Neural progenitor cell (in vitro differentiated cells): ENCODE measurements around the gene RIPK4. TPM values are rescaled to one million over a fixed set of nuclear protein-coding genes. Genes with fewer than 3 reads are reported as not detected.

Experiments
- DNase-seq: peaks from one replicate; pipeline ENCODE4 v3.0.0-alpha.2; 2016; ENCODE audit warnings: low spot score
- H2AFZ ChIP-seq: fragments of 200-600 bp; sonication (generic); replicated peaks from 2 replicates; pipeline ENCODE4 v1.6.1; 2016; ENCODE audit warnings: antibody characterized with exemption
- H3F3A ChIP-seq: fragments of 200-600 bp; sonication (generic); 2 replicates; pipeline ENCODE4 v1.6.1; 2016; ENCODE audit warnings: antibody characterized with exemption, low read depth
- H3K27ac ChIP-seq: fragments of 200-600 bp; sonication (generic); 2 replicates; pipeline ENCODE4 v1.5.1; 2016; ENCODE audit warnings: mild to moderate bottlenecking
- H3K27me3 ChIP-seq: fragments of 200-600 bp; sonication (generic); 2 replicates; pipeline ENCODE4 v1.6.1; 2016; ENCODE audit warnings: mild to moderate bottlenecking, moderate library complexity
- H3K36me3 ChIP-seq: fragments of 200-600 bp; sonication (generic); 2 replicates; pipeline ENCODE4 v1.5.1; 2016
- H3K4me1 ChIP-seq: fragments of 200-600 bp; sonication (generic); 2 replicates; pipeline ENCODE4 v1.6.1; 2016; ENCODE audit warnings: mixed run types
- H3K4me2 ChIP-seq: fragments of 200-600 bp; sonication (generic); 2 replicates; pipeline ENCODE4 v1.6.1; 2016
- H3K4me3 ChIP-seq: fragments of 200-600 bp; sonication (generic); 2 replicates; pipeline ENCODE4 v1.5.1; 2016
- H3K79me2 ChIP-seq: fragments of 200-600 bp; sonication (generic); 2 replicates; pipeline ENCODE4 v1.6.1; 2016; ENCODE audit warnings: low read depth
- H3K9ac ChIP-seq: fragments of 200-600 bp; sonication (generic); 2 replicates; pipeline ENCODE4 v1.6.1; 2016
- H3K9me3 ChIP-seq: fragments of 200-600 bp; sonication (generic); 2 replicates; pipeline ENCODE4 v1.5.1; 2016; ENCODE audit warnings: low read depth
- H4K20me1 ChIP-seq: fragments of 200-600 bp; sonication (generic); 2 replicates; pipeline ENCODE4 v1.6.1; 2016; ENCODE audit warnings: low read depth
- H3K27ac Mint-ChIP-seq: 3 replicates; pipeline ENCODE4 v1.8.0; 2021; ENCODE audit warnings: mixed read lengths
- H3K27me3 Mint-ChIP-seq: 2 replicates; pipeline ENCODE4 v1.8.0; 2022; ENCODE audit warnings: low read depth, mild to moderate bottlenecking, inconsistent platforms, moderate library complexity, mixed read lengths; ENCODE audit not compliant: insufficient read depth
- H3K36me3 Mint-ChIP-seq: 3 replicates; pipeline ENCODE4 v1.8.0; 2021; ENCODE audit warnings: mixed read lengths
- H3K4me1 Mint-ChIP-seq: 3 replicates; pipeline ENCODE4 v1.8.0; 2021; ENCODE audit warnings: mixed read lengths
- H3K4me3 Mint-ChIP-seq: 3 replicates; pipeline ENCODE4 v1.8.0; 2021; ENCODE audit warnings: mild to moderate bottlenecking, moderate library complexity, mixed read lengths
- H3K9me3 Mint-ChIP-seq: 3 replicates; pipeline ENCODE4 v1.8.0; 2020; ENCODE audit warnings: mixed read lengths
- CTCF ChIP-seq: fragments of 200-600 bp; sonication (generic); IDR thresholded peaks from 2 replicates; pipeline ENCODE4 v1.5.1; 2017; ENCODE audit warnings: antibody characterized with exemption, mild to moderate bottlenecking
- EZH2 ChIP-seq: fragments of 200-600 bp; sonication (generic); IDR thresholded peaks from 2 replicates; pipeline ENCODE4 v1.6.1; 2017; ENCODE audit warnings: antibody characterized with exemption, mild to moderate bottlenecking, moderate library complexity
- EZH2phosphoT487 ChIP-seq: fragments of 200-600 bp; sonication (generic); IDR thresholded peaks from 2 replicates; pipeline ENCODE4 v1.6.1; 2017; ENCODE audit warnings: antibody characterized with exemption
- total RNA-seq: library from RNA; depleted of rRNA; stranded (reverse); fragments of >200 nt; gene quantifications from 2 replicates; pipeline ENCODE4 v1.2.3, GENCODE V29; 2015; ENCODE audit warnings: low replicate concordance

Gene RIPK4
- total RNA-seq, 1 donor from 2014 or later = 1.3 TPM

DNA sequence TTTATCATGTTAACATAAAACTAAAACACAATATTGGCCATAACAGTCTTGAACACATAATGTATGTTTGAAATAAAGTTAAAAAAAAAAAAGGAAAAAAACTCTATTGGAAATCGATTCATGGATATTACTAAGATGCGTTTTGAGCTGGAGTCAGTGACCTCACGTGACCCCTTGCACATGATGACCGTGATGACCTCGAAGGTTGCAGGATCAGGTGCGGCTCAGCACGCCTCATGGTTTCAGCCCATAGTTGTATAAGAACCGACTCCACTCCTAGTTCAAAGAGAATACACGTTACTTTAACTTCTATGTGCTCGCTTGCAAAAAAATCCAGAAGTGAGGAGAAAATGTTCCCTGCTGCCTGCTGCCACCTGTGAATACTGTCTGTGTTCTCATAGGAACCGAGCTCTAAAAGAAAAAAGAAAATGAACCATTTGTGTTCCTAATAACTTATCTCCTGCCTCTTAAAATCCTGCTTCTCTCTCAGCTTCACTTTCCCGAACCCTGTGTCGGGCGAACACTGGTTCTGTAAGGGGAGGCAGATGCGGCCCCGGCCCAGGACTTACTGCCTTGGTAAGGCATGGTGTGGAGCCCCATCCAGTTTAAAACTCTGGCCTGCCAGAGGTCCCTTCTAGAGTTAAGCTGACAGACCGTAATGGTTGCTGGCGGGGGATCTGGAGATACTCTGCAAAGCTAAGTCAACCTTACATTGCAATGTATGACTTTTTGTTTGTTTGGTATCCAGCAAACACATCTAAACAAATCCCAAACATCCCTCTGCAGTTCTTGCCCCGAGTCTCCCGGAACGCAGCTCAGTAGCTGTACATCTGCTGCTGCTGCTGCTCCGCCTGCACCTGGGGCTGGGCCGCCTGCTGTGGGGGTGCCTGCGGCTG lies 33.8 kb upstream of the RIPK4 start:
- Histone ChIP-seq H3K79me2 (no peaks in the 10 kb centered on the region), H3K9ac (no peak overlapping the region), H3K4me2 (no peak overlapping the region), H2AFZ (no peak overlapping the region), H4K20me1 (no peaks in the 10 kb centered on the region), H3K27me3 (no peaks in the 10 kb centered on the region), H3F3A (no peaks in the 10 kb centered on the region), H3K4me1 (no peaks in the 10 kb centered on the region), H3K9me3 (no peaks in the 10 kb centered on the region), H3K36me3 (no peaks in the 10 kb centered on the region), H3K4me3 (no peak overlapping the region), H3K27ac (no peak overlapping the region)
- Mint-ChIP-seq H3K4me1 (peaks cover under 1% of the 10 kb centered on the region), H3K4me3 (no peak overlapping the region), H3K36me3 (peaks cover 21% of the 10 kb centered on the region), H3K27me3 (peaks cover 4% of the 10 kb centered on the region), H3K27ac (no peak overlapping the region), H3K9me3 (no peaks in the 10 kb centered on the region)
- TF ChIP-seq EZH2 (no peak), CTCF (no peak), EZH2phosphoT487 (no peak)
- no peak for DNase-seq

- Histone ChIP-seq H3K9me3 (no peaks in the 10 kb centered on the region), H3K79me2 (no peaks in the 10 kb centered on the region), H3K4me3 (no peak overlapping the region), H3K9ac (no peak overlapping the region), H3K27me3 (no peaks in the 10 kb centered on the region), H4K20me1 (no peaks in the 10 kb centered on the region), H3K27ac (no peak overlapping the region), H2AFZ (no peak overlapping the region), H3K4me1 (no peaks in the 10 kb centered on the region), H3F3A (no peaks in the 10 kb centered on the region), H3K4me2 (no peak overlapping the region), H3K36me3 (no peaks in the 10 kb centered on the region)
- Mint-ChIP-seq H3K36me3 (peaks cover 19% of the 10 kb centered on the region), H3K4me3 (no peak overlapping the region), H3K4me1 (peaks cover 5% of the 10 kb centered on the region), H3K9me3 (no peaks in the 10 kb centered on the region), H3K27ac (no peak overlapping the region), H3K27me3 (peaks cover 5% of the 10 kb centered on the region)
- TF ChIP-seq EZH2phosphoT487 (no peak), CTCF (no peak), EZH2 (no peak)
- no peak for DNase-seq
Observed at GRCh38 chr21:41799763-41800162, 32.9 kb upstream of the RIPK4 start.

DNA sequence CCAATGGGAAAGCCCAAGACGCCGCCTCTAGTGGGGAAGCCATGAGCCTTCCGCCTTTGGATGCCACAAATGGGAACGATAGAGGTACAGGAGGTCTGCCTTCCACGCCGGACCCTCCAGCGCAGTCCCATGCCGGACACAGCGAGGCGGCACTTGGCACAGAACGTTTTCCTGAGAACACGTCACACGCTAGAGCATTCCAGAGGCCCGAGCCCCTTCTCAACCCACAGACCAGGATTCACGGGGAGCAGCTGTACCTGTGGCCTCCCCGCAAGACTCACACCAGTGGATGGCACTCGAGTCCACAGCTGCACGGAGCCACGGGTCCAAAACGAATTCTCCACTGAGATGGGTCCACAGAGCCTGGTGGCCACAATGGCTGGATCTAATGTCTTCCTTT lies 31.5 kb upstream of the RIPK4 start:
- H3K9me3 Mint-ChIP-seq = peaks cover 6% of the 10 kb centered on the region
- Histone ChIP-seq H3K9me3 (no peaks in the 10 kb centered on the region), H3K9ac (no peak overlapping the region), H4K20me1 (no peaks in the 10 kb centered on the region), H3K27ac (no peak overlapping the region), H3F3A (no peaks in the 10 kb centered on the region), H3K79me2 (no peaks in the 10 kb centered on the region), H2AFZ (no peak overlapping the region), H3K27me3 (no peaks in the 10 kb centered on the region), H3K4me3 (no peak overlapping the region), H3K36me3 (no peaks in the 10 kb centered on the region), H3K4me1 (no peaks in the 10 kb centered on the region), H3K4me2 (no peak overlapping the region)
- no peak for DNase-seq
- no peak overlapping the region for H3K27ac Mint-ChIP-seq
- peaks cover 5% of the 10 kb centered on the region for H3K27me3 Mint-ChIP-seq
- H3K4me3 Mint-ChIP-seq = no peak overlapping the region
- H3K36me3 Mint-ChIP-seq = peaks cover 19% of the 10 kb centered on the region
- TF ChIP-seq EZH2 (no peak), EZH2phosphoT487 (no peak), CTCF (no peak)
- peaks cover 5% of the 10 kb centered on the region for H3K4me1 Mint-ChIP-seq
